WTC11 (cell line): ENCODE data around the gene TMEM63C. TPM values are rescaled to one million over a fixed set of nuclear protein-coding genes. Genes with fewer than 3 reads are reported as not detected.

Source experiments
- ATAC-seq: fragments of 200-7000 bp; cut with Tn5 transposase; 2 replicates; pipeline ENCODE4 v1.10.0; 2021; ENCODE audit warnings: mild to moderate bottlenecking, moderate library complexity
- CTCF ChIA-PET: fragments of 300-600 bp; sonication (Branson Sonifier 250); formaldehyde crosslinking; loops from one replicate; lab custom pipeline; 2021; ENCODE audit warnings: antibody characterized with exemption; lab: Charles Lee
- POLR2A ChIA-PET: fragments of 350-600 bp; sonication (Branson Sonifier 250); formaldehyde crosslinking; loops from one replicate; lab custom pipeline; 2021; ENCODE audit warnings: antibody characterized with exemption; lab: Charles Lee
- DNase-seq: peaks from one replicate; pipeline ENCODE4 v3.0.0; 2021; ENCODE audit warnings: low spot score
- H3K27ac Mint-ChIP-seq: 2 replicates; pipeline ENCODE4 v1.8.0; 2021; ENCODE audit warnings: mixed read lengths
- H3K27me3 Mint-ChIP-seq: 2 replicates; pipeline ENCODE4 v1.8.0; 2021; ENCODE audit warnings: low read depth, mild to moderate bottlenecking, moderate library complexity, mixed read lengths
- H3K36me3 Mint-ChIP-seq: 2 replicates; pipeline ENCODE4 v1.8.0; 2021; ENCODE audit warnings: mixed read lengths
- H3K4me1 Mint-ChIP-seq: 2 replicates; pipeline ENCODE4 v1.8.0; 2022; ENCODE audit warnings: mixed read lengths
- H3K4me3 Mint-ChIP-seq: 2 replicates; pipeline ENCODE4 v1.8.0; 2021; ENCODE audit warnings: mild to moderate bottlenecking, moderate library complexity, mixed read lengths
- H3K9me3 Mint-ChIP-seq: 2 replicates; pipeline ENCODE4 v1.8.0; 2021; ENCODE audit warnings: mixed read lengths
- ESRRA ChIP-seq: sonication (generic); formaldehyde crosslinking; IDR thresholded peaks from 2 replicates; pipeline ENCODE4 v1.8.1; 2022; ENCODE audit warnings: mild to moderate bottlenecking, missing genetic modification reagents, borderline replicate concordance
- FOXJ3 ChIP-seq: sonication (generic); formaldehyde crosslinking; IDR thresholded peaks from 2 replicates; pipeline ENCODE4 v1.9.0; 2021; ENCODE audit warnings: missing genetic modification reagents, mild to moderate bottlenecking, borderline replicate concordance
- GTF2I ChIP-seq: fragments of 250-450 bp; sonication (Bioruptor Pico); conservative IDR thresholded peaks from 2 replicates; pipeline ENCODE4 v1.4.0; 2021; ENCODE audit warnings: mild to moderate bottlenecking
- HMGA2 ChIP-seq: fragments of 250-450 bp; sonication (Bioruptor Pico); IDR thresholded peaks from 2 replicates; pipeline ENCODE4 v1.4.0; 2021; ENCODE audit warnings: mild to moderate bottlenecking, moderate library complexity
- NFYB ChIP-seq: sonication (generic); formaldehyde crosslinking; conservative IDR thresholded peaks from 2 replicates; pipeline ENCODE4 v1.8.0; 2022; ENCODE audit warnings: low read depth, missing genetic modification reagents
- RORB ChIP-seq: fragments of 250-450 bp; sonication (Bioruptor Pico); IDR thresholded peaks from 2 replicates; pipeline ENCODE4 v1.9.0; 2021; ENCODE audit warnings: mild to moderate bottlenecking
- TCF7 ChIP-seq: sonication (generic); formaldehyde crosslinking; IDR thresholded peaks from 2 replicates; pipeline ENCODE4 v1.8.0; 2022; ENCODE audit warnings: mild to moderate bottlenecking, low read depth, missing genetic modification reagents, moderate library complexity
- TP53 ChIP-seq: sonication (generic); formaldehyde crosslinking; IDR thresholded peaks from 2 replicates; pipeline ENCODE4 v1.8.1; 2023; ENCODE audit warnings: mild to moderate bottlenecking, missing genetic modification reagents
- ZNF219 ChIP-seq: sonication (generic); formaldehyde crosslinking; IDR thresholded peaks from 2 replicates; pipeline ENCODE4 v1.8.0; 2023; ENCODE audit warnings: missing genetic modification reagents, mild to moderate bottlenecking, borderline replicate concordance
- ZNF263 ChIP-seq: sonication (generic); formaldehyde crosslinking; IDR thresholded peaks from 2 replicates; pipeline ENCODE4 v1.8.1; 2022; ENCODE audit warnings: low read depth, mild to moderate bottlenecking, moderate library complexity, missing genetic modification reagents
- ZNF423 ChIP-seq: fragments of 250-450 bp; sonication (Bioruptor Pico); IDR thresholded peaks from 2 replicates; pipeline ENCODE4 v2.1.2; 2022; ENCODE audit warnings: mild to moderate bottlenecking, moderate library complexity
- total RNA-seq: library from RNA; stranded (reverse); gene quantifications from 3 replicates; pipeline ENCODE4 v1.2.3, GENCODE V29; 2021
- TF ChIP-seq, protein P1 (sequence below): sonication (generic); formaldehyde crosslinking; IDR thresholded peaks from 2 replicates; pipeline ENCODE4 v1.8.0; 2022; ENCODE audit warnings: mild to moderate bottlenecking, missing genetic modification reagents
- TF ChIP-seq, protein P2 (sequence below): fragments of 250-450 bp; sonication (Bioruptor Pico); IDR thresholded peaks from 2 replicates; pipeline ENCODE4 v1.9.0; 2021; ENCODE audit warnings: mild to moderate bottlenecking, borderline replicate concordance
- TF ChIP-seq, protein P3 (sequence below): fragments of 250-450 bp; sonication (Bioruptor Pico); IDR thresholded peaks from 2 replicates; pipeline ENCODE4 v1.9.0; 2021; ENCODE audit warnings: moderate library complexity, mild to moderate bottlenecking, inconsistent platforms, borderline replicate concordance
- TF ChIP-seq, protein P4 (sequence below): sonication (generic); formaldehyde crosslinking; IDR thresholded peaks from 2 replicates; pipeline ENCODE4 v1.8.0; 2022; ENCODE audit warnings: missing genetic modification reagents
- TF ChIP-seq, protein P5 (sequence below): sonication (generic); formaldehyde crosslinking; IDR thresholded peaks from 2 replicates; pipeline ENCODE4 v1.8.0; 2022; ENCODE audit warnings: mild to moderate bottlenecking, missing genetic modification reagents
- TF ChIP-seq, protein P6 (sequence below): sonication (generic); formaldehyde crosslinking; IDR thresholded peaks from 2 replicates; pipeline ENCODE4 v1.8.1; 2022; ENCODE audit warnings: mild to moderate bottlenecking, moderate library complexity, missing genetic modification reagents
- TF ChIP-seq, protein P7 (sequence below): fragments of 250-450 bp; sonication (Bioruptor Pico); conservative IDR thresholded peaks from 2 replicates; pipeline ENCODE4 v1.9.0; 2021; ENCODE audit warnings: mild to moderate bottlenecking

The TMEM63C gene
- total RNA-seq, 1 experiment from 2014 or later = 8.8 TPM

DNA sequence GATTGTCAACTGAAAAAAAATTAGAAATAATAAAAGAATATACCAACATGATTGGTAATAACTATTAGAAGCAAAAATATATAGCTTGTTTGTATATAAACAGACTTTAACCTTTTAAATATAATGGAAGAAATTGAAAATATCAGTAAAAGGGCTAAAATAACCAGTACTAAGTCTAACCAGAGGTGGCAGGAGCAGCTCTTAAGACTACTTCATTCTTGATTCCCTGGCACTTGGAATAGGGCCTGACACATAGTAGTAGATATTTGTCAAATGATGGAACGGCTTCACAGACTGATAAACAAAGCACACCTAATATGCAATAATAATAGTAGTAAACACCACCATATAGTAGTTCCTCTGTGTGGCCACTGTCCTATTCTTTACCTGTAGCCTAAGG is 9.4 kb downstream of the TMEM63C start:
- POLR2A ChIA-PET = interaction anchor here (0.8 kb wide), 1 partner anchor 10 kb away, joined by 4 read pairs; the partner anchor contains the start of gene TMEM63C
- DNase-seq (no peak), ATAC-seq (0 out of 2 replicates have a peak, but pooled peaks have one; percentile 31)
- no peaks in the 10 kb centered on the region for H3K27me3 Mint-ChIP-seq
- no peaks in the 10 kb centered on the region for H3K9me3 Mint-ChIP-seq
- CTCF ChIA-PET = interaction anchor here (0.8 to 2.3 kb wide), 7 partner anchors 9 to 110 kb away, joined by 3 to 11 read pairs (median 4); partner anchors contain the start of genes TMEM63C and ZDHHC22
- H3K27ac Mint-ChIP-seq = no peak overlapping the region
- H3K4me1 Mint-ChIP-seq = peaks cover 9% of the 10 kb centered on the region
- no peak for TF ChIP-seq RORB (CRISPR knock-in tag)
- H3K4me3 Mint-ChIP-seq = no peak overlapping the region
- H3K36me3 Mint-ChIP-seq = no peaks in the 10 kb centered on the region

DNA sequence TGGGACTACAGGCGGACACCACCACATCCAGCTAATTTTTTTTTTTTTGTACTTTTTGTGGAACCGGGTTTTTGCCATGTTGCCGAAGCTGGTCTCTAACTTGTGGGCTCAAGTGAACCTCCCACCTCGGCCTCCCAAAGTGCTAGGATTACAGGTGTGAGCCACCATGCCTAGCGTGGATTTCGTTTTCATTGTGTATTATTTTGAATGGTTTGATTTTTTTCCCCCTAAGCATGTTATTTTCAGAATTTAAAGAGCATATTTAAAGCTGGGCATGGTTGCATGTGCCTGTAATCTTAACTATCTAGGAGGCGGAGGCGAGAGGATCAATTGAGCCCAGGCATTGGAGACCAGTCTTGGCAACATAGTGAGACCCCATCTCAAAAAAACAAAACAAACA is 13.1 kb downstream of the TMEM63C start:
- no peaks in the 10 kb centered on the region for H3K36me3 Mint-ChIP-seq
- no peak for DNase-seq
- POLR2A ChIA-PET = interaction anchor here (0.5 kb wide), 1 partner anchor 144 kb away, joined by 4 read pairs; no protein-coding TSS in a partner anchor
- CTCF ChIA-PET = interaction anchor here (1.7 to 2.5 kb wide), 3 partner anchors 12 to 43 kb away, joined by 6 to 12 read pairs (median 6); no protein-coding TSS in a partner anchor
- H3K4me1 Mint-ChIP-seq = no peaks in the 10 kb centered on the region
- H3K27ac Mint-ChIP-seq = no peak overlapping the region
- no peak for ATAC-seq
- no peaks in the 10 kb centered on the region for H3K9me3 Mint-ChIP-seq
- H3K4me3 Mint-ChIP-seq = no peak overlapping the region
- peaks cover 5% of the 10 kb centered on the region; the same call in 1 of the 2 replicates for H3K27me3 Mint-ChIP-seq
- no peak for TF ChIP-seq FOXJ3 (CRISPR knock-in tag)
- TF ChIP-seq, protein P1, sequence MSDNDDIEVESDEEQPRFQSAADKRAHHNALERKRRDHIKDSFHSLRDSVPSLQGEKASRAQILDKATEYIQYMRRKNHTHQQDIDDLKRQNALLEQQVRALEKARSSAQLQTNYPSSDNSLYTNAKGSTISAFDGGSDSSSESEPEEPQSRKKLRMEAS (CRISPR knock-in tag) = no peak
- no peak for TF ChIP-seq TP53 (CRISPR knock-in tag)
- TF ChIP-seq, protein P2, sequence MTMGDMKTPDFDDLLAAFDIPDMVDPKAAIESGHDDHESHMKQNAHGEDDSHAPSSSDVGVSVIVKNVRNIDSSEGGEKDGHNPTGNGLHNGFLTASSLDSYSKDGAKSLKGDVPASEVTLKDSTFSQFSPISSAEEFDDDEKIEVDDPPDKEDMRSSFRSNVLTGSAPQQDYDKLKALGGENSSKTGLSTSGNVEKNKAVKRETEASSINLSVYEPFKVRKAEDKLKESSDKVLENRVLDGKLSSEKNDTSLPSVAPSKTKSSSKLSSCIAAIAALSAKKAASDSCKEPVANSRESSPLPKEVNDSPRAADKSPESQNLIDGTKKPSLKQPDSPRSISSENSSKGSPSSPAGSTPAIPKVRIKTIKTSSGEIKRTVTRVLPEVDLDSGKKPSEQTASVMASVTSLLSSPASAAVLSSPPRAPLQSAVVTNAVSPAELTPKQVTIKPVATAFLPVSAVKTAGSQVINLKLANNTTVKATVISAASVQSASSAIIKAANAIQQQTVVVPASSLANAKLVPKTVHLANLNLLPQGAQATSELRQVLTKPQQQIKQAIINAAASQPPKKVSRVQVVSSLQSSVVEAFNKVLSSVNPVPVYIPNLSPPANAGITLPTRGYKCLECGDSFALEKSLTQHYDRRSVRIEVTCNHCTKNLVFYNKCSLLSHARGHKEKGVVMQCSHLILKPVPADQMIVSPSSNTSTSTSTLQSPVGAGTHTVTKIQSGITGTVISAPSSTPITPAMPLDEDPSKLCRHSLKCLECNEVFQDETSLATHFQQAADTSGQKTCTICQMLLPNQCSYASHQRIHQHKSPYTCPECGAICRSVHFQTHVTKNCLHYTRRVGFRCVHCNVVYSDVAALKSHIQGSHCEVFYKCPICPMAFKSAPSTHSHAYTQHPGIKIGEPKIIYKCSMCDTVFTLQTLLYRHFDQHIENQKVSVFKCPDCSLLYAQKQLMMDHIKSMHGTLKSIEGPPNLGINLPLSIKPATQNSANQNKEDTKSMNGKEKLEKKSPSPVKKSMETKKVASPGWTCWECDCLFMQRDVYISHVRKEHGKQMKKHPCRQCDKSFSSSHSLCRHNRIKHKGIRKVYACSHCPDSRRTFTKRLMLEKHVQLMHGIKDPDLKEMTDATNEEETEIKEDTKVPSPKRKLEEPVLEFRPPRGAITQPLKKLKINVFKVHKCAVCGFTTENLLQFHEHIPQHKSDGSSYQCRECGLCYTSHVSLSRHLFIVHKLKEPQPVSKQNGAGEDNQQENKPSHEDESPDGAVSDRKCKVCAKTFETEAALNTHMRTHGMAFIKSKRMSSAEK = no peak
- TF ChIP-seq TCF7 (CRISPR knock-in tag) = no peak
- no peak for TF ChIP-seq ESRRA (CRISPR knock-in tag)
- no peak for TF ChIP-seq NFYB (CRISPR knock-in tag)
- TF ChIP-seq, protein P3, sequence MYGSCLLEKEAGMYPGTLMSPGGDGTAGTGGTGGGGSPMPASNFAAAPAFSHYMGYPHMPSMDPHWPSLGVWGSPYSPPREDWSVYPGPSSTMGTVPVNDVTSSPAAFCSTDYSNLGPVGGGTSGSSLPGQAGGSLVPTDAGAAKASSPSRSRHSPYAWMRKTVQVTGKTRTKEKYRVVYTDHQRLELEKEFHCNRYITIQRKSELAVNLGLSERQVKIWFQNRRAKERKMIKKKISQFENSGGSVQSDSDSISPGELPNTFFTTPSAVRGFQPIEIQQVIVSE (CRISPR knock-in tag) = no peak
- TF ChIP-seq, protein P4, sequence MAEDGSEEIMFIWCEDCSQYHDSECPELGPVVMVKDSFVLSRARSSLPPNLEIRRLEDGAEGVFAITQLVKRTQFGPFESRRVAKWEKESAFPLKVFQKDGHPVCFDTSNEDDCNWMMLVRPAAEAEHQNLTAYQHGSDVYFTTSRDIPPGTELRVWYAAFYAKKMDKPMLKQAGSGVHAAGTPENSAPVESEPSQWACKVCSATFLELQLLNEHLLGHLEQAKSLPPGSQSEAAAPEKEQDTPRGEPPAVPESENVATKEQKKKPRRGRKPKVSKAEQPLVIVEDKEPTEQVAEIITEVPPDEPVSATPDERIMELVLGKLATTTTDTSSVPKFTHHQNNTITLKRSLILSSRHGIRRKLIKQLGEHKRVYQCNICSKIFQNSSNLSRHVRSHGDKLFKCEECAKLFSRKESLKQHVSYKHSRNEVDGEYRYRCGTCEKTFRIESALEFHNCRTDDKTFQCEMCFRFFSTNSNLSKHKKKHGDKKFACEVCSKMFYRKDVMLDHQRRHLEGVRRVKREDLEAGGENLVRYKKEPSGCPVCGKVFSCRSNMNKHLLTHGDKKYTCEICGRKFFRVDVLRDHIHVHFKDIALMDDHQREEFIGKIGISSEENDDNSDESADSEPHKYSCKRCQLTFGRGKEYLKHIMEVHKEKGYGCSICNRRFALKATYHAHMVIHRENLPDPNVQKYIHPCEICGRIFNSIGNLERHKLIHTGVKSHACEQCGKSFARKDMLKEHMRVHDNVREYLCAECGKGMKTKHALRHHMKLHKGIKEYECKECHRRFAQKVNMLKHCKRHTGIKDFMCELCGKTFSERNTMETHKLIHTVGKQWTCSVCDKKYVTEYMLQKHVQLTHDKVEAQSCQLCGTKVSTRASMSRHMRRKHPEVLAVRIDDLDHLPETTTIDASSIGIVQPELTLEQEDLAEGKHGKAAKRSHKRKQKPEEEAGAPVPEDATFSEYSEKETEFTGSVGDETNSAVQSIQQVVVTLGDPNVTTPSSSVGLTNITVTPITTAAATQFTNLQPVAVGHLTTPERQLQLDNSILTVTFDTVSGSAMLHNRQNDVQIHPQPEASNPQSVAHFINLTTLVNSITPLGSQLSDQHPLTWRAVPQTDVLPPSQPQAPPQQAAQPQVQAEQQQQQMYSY = no peak
- no peak for TF ChIP-seq GTF2I (CRISPR knock-in tag)
- TF ChIP-seq, protein P5, sequence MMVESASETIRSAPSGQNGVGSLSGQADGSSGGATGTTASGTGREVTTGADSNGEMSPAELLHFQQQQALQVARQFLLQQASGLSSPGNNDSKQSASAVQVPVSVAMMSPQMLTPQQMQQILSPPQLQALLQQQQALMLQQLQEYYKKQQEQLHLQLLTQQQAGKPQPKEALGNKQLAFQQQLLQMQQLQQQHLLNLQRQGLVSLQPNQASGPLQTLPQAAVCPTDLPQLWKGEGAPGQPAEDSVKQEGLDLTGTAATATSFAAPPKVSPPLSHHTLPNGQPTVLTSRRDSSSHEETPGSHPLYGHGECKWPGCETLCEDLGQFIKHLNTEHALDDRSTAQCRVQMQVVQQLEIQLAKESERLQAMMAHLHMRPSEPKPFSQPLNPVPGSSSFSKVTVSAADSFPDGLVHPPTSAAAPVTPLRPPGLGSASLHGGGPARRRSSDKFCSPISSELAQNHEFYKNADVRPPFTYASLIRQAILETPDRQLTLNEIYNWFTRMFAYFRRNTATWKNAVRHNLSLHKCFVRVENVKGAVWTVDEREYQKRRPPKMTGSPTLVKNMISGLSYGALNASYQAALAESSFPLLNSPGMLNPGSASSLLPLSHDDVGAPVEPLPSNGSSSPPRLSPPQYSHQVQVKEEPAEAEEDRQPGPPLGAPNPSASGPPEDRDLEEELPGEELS (CRISPR knock-in tag) = no peak
- TF ChIP-seq, protein P6, sequence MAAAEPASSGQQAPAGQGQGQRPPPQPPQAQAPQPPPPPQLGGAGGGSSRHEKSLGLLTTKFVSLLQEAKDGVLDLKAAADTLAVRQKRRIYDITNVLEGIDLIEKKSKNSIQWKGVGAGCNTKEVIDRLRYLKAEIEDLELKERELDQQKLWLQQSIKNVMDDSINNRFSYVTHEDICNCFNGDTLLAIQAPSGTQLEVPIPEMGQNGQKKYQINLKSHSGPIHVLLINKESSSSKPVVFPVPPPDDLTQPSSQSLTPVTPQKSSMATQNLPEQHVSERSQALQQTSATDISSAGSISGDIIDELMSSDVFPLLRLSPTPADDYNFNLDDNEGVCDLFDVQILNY (CRISPR knock-in tag) = no peak
- no peak for TF ChIP-seq ZNF263 (CRISPR knock-in tag)
- no peak for TF ChIP-seq ZNF423 (CRISPR knock-in tag)
- no peak for TF ChIP-seq HMGA2 (CRISPR knock-in tag)
- TF ChIP-seq, protein P7, sequence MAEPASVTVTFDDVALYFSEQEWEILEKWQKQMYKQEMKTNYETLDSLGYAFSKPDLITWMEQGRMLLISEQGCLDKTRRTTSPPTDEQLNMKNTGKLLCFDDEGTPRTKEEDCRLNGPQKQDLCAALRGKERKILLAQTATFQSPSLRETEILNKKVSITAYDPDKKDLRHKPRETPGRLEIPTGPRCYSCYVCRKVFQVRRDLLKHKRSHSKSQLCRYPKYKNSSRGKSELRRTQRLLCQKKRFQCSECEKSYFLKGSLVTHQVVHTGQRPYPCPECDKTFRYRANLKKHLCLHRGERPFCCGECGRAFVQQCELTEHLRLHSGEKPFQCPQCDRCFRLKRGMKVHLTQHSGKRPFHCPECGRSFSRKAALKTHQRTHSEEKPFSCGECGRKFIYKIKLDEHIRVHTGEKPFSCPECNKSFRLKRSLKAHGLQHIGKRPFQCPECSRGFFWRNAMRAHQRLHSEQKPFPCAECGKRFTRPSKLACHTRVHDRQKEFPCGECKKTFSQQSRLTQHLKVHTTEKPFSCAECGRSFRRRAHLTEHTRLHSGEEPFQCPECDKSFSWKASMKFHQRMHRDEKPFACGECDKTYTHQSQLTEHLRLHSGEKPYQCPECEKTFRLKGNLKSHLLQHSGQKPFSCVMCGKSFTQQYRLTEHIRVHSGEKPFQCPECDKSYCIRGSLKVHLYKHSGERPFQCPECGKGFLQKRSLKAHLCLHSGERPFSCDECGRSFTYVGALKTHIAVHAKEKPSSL = no peak
- TF ChIP-seq ZNF219 (CRISPR knock-in tag) = no peak
